Panc1 (cell line): ENCODE results near the gene NOTCH3. TPM values are rescaled to one million over a fixed set of nuclear protein-coding genes. Genes with fewer than 3 reads are reported as not detected.

ENCODE experiments used
- ATAC-seq: fragments of 200-7000 bp; cut with Tn5 transposase; 2 replicates; pipeline ENCODE4 v1.9.1; 2020; ENCODE audit warnings: mild to moderate bottlenecking, moderate library complexity
- BruUV-seq: library from RNA; stranded (reverse); fragments of 400-500 nt; replicated peaks from 2 replicates; lab custom pipeline; 2021; lab: Mats Ljungman, UMichigan
- CTCF ChIA-PET: fragments of 300-600 bp; sonication (Branson Sonifier 250); formaldehyde crosslinking; loops from one replicate; lab custom pipeline; 2022; ENCODE audit warnings: antibody characterized with exemption; lab: Charles Lee
- POLR2A ChIA-PET: fragments of 300-600 bp; sonication (Branson Sonifier 250); formaldehyde crosslinking; loops from one replicate; lab custom pipeline; 2022; ENCODE audit warnings: antibody characterized with exemption; lab: Charles Lee
- DNase-seq: peaks from one replicate; pipeline ENCODE4 v3.0.0-alpha.2; 2010; ENCODE audit warnings: low read depth, low spot score
- H3K27ac ChIP-seq: 2 replicates; pipeline ENCODE4 v1.5.1; 2011; ENCODE audit warnings: mild to moderate bottlenecking, low read length, inconsistent platforms
- H3K27me3 ChIP-seq: fragments of 200-500 bp; sonication (Bioruptor generic); 2 replicates; pipeline ENCODE4 v1.6.0; 2014; ENCODE audit warnings: low read length, inconsistent platforms; ENCODE audit not compliant: control insufficient read depth, insufficient read depth
- H3K36me3 ChIP-seq: fragments of 200-500 bp; sonication (Bioruptor generic); 2 replicates; pipeline ENCODE4 v1.5.1; 2014; ENCODE audit warnings: inconsistent platforms, mild to moderate bottlenecking, low read length, moderate library complexity; ENCODE audit not compliant: control insufficient read depth, insufficient read depth
- H3K4me1 ChIP-seq: 2 replicates; pipeline ENCODE4 v1.5.1; 2011; ENCODE audit warnings: inconsistent platforms, mild to moderate bottlenecking, low read length, moderate library complexity; ENCODE audit not compliant: control insufficient read depth, insufficient read depth
- H3K4me3 ChIP-seq, 2 experiments: 2 replicates each; pipeline ENCODE4 v1.5.1; 2011 to 2012; ENCODE audit warnings: low read depth in 2 of 2, low read length in 2 of 2, mild to moderate bottlenecking in 2 of 2, inconsistent platforms in 1 of 2, moderate library complexity in 1 of 2
- H3K9me3 ChIP-seq: fragments of 200-500 bp; sonication (Bioruptor generic); 2 replicates; pipeline ENCODE4 v1.5.1; 2014; ENCODE audit warnings: low read depth, mild to moderate bottlenecking, inconsistent platforms, low read length, moderate library complexity; ENCODE audit not compliant: control insufficient read depth, insufficient read depth
- CTCF ChIP-seq: fragments of 450-650 bp; IDR thresholded peaks from 2 replicates; pipeline ENCODE4 v1.5.1; 2017; ENCODE audit warnings: mild to moderate bottlenecking
- POLR2AphosphoS5 ChIP-seq: IDR thresholded peaks from 2 replicates; pipeline ENCODE4 v1.6.1; 2012; ENCODE audit warnings: mild to moderate bottlenecking, low read depth, low read length, moderate library complexity
- REST ChIP-seq, 2 experiments: IDR thresholded peaks; 2 replicates each; pipeline ENCODE4 v1.6.1; 2011 to 2012; ENCODE audit warnings: low read depth in 2 of 2, control low read depth in 1 of 2, low read length in 1 of 2, mild to moderate bottlenecking in 1 of 2, moderate library complexity in 1 of 2; ENCODE audit not compliant: insufficient read depth in 1 of 2
- SIN3A ChIP-seq: IDR thresholded peaks from 2 replicates; pipeline ENCODE4 v1.6.1; 2012; ENCODE audit warnings: low read depth, mild to moderate bottlenecking, low read length, moderate library complexity, borderline replicate concordance; ENCODE audit not compliant: insufficient read depth
- TCF7L2 ChIP-seq: IDR thresholded peaks from 2 replicates; pipeline ENCODE4 v1.6.1; 2011; ENCODE audit warnings: mild to moderate bottlenecking, low read depth, low read length, inconsistent platforms
- in situ Hi-C: cut with HindIII; loops from 2 replicates; pipeline ENCODE4 v1.10.0; 2016; ENCODE audit warnings: low sequenced_read_pairs, low pct_unique_long_range_greater_than_20kb
- intact Hi-C: fragments of 100-400 bp; cut with micrococcal nuclease; formaldehyde crosslinking; loops from one replicate; pipeline ENCODE4 v1.10.0; 2022; ENCODE audit not compliant: unreplicated experiment
- total RNA-seq: library from RNA; stranded (reverse); gene quantifications from one replicate; pipeline ENCODE4 v1.2.1, GENCODE V29; 2021; ENCODE audit not compliant: unreplicated experiment

The NOTCH3 gene
- total RNA-seq, 1 experiment from 2014 or later: 5.3 TPM

- H3K27me3 ChIP-seq: no peaks in the 10 kb centered on the region
- intact Hi-C loops (no loop called here), in situ Hi-C loops (no loop called here)
- peak overlapping the region; percentile 89 for H3K27ac ChIP-seq
- H3K36me3 ChIP-seq: no peaks in the 10 kb centered on the region
- ATAC-seq (peak; percentile 97), DNase-seq (peak; percentile 82)
- POLR2A ChIA-PET: no interaction called here
- H3K9me3 ChIP-seq: no peaks in the 10 kb centered on the region
- CTCF ChIA-PET: no interaction called here
- TSS peak; percentile 76 for BruUV-seq
- peak overlapping the region; percentile 64 to 81 for H3K4me3 ChIP-seq
- H3K4me1 ChIP-seq: peaks cover 11% of the 10 kb centered on the region
- peak; percentile 66; the same call in 1 of the 2 replicates for TF ChIP-seq POLR2AphosphoS5
- TF ChIP-seq SIN3A: no peak
- TF ChIP-seq CTCF: no peak
These were observed 75.3 kb downstream of the NOTCH3 start for GRCh38 chr19:15125232-15126067.

GRCh38 chr19:15124572-15125231 is 76.1 kb downstream of the NOTCH3 start:
- Histone ChIP-seq H3K27me3 (no peaks in the 10 kb centered on the region), H3K9me3 (no peaks in the 10 kb centered on the region), H3K36me3 (no peaks in the 10 kb centered on the region), H3K4me3 (peak overlapping the region; percentile 64 to 81), H3K27ac (peak overlapping the region; percentile 89), H3K4me1 (peaks cover 11% of the 10 kb centered on the region)
- in situ Hi-C loops: no loop called here
- POLR2A ChIA-PET: interaction anchor here (0.6 kb wide), 1 partner anchor 340 kb away, joined by 3 read pairs; no protein-coding TSS in a partner anchor
- ATAC-seq (no peak; the same call in 1 of the 2 replicates), DNase-seq (no peak)
- CTCF ChIA-PET: no interaction called here
- TF ChIP-seq TCF7L2 (no peak), REST (IDR thresholded peaks at IDR 0.05; ENCODE audit: insufficient read depth in 1 of 2, low read depth in 2 of 2, low read length in 1 of 2) (no peak), POLR2AphosphoS5 (no peak), CTCF (no peak), SIN3A (no peak)
- no TSS peak for BruUV-seq
- intact Hi-C loops: no loop called here
